SU-DHL-6 (cell line): ENCODE results near the gene MRPL2.

Experiments
- CTCF ChIP-seq: fragments of 200-600 bp; sonication (generic); IDR thresholded peaks from one replicate; pipeline ENCODE4 v1.5.1; 2017; ENCODE audit warnings: antibody characterized with exemption, mild to moderate bottlenecking, low read length, moderate library complexity; ENCODE audit not compliant: insufficient read depth, poor library complexity, severe bottlenecking
- EZH2phosphoT487 ChIP-seq: fragments of 200-600 bp; sonication (generic), shearing (Covaris generic); conservative IDR thresholded peaks from 2 replicates; pipeline ENCODE4 v1.6.1; 2018; ENCODE audit warnings: mild to moderate bottlenecking, antibody characterized with exemption, low read length, moderate library complexity, mixed read lengths

DNA sequence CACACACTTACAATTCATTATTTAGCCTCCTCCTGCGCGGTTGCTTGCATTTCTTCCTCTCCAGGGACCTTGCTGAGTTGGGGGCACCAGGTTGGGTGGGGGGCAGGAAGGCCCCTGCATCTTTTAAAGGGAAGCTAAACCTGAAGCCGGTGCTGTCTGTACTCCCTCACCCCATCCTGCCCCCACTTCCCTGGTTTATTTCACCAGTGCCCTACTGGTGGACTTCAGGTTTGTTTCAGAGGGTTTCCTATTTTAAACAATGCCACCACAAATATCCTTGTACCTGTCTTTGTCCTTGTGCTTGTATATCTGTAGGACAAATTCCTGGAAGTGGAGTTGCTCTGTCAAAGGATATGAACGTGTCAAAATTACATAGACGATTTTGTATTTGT, 37.9 kb upstream of the MRPL2 start:
- TF ChIP-seq CTCF = no peak
- no peak for TF ChIP-seq EZH2phosphoT487
